NCI-H774 (cell line): Measurements from ENCODE around the gene CNTNAP2.

Source experiments
- DNase-seq: peaks from one replicate; lab custom pipeline; 2025; lab: John Stamatoyannopoulos, UW

Gene CNTNAP2

GRCh38 chr7:148204639-148205304, 2088.2 kb downstream of the CNTNAP2 start:
- peak; percentile 60 for DNase-seq

DNA sequence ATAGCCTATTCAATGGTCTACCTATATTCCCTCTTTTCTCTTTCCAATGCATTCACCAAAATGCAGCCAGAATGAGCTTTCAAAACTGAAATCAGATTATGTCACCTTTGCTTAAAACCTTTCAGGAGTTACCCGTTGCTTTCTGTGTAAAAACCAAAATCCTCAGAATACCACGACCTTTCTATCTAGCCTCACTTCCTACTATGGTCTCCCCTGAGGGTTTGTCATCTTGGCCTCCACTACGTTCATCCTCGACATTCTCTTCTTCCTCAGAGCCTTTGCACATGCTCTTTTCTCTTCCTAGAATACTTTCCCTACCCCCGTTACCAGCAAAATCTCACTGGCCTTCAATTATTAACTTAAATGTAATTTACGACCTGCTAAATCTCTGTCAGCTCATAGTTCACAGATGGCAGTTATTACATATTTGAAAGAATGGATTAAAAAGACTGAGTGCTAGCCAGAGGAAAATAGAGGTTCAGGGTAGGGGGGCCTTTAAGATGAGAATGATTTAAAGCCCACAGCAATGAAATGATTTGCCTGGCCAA, 2093.1 kb downstream of the CNTNAP2 start:
- no peak for DNase-seq

DNA sequence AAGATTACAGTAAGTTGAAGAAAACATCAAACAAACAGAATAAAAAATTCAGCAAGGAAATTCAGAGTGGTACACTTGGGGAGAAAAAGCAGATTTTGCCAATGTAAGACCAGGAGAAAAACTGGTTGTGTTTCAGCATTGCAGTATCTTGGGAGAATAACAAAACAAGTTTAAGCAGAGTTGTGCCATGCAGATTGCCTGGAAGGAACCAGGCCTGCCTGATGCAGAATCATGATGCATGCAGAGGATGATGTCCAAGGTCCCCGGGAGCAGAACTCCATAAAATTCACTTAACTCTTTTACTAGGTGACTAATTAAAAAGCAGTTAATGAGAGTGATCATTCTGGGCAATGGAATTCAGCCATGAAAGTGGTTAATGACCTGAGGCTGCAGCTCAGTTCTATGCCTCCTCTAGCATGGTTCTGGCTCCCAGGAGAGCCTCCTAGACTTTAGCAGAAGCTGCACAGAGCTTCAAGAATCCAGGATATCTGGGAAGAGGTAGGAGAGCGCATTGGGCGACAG, 2094.3 kb downstream of the CNTNAP2 start:
- DNase-seq: no peak

GRCh38 chr7:148211740-148212151, 2095.1 kb downstream of the CNTNAP2 start:
- DNase-seq: no peak

DNA sequence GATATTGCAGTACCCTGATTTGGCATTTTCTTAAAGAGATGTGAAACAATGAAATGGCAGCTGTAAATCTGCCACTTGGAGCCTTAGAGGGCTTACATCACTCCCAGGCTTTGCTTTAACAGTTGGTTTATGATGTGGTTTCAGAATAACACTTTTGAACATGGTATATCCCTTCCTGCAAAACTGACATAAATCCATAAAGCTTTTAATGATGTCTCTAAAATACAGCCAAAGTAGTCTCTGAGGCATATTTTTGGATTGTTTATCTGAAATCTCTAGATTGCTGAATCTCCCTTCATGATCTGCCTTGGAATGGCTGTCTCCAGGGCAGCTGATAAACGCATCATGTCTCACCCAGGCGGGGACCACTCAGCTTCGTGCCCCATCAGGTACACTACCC, 2096.1 kb downstream of the CNTNAP2 start:
- DNase-seq: no peak

GRCh38 chr7:148214101-148214500, 2097.5 kb downstream of the CNTNAP2 start:
- no peak for DNase-seq

DNA sequence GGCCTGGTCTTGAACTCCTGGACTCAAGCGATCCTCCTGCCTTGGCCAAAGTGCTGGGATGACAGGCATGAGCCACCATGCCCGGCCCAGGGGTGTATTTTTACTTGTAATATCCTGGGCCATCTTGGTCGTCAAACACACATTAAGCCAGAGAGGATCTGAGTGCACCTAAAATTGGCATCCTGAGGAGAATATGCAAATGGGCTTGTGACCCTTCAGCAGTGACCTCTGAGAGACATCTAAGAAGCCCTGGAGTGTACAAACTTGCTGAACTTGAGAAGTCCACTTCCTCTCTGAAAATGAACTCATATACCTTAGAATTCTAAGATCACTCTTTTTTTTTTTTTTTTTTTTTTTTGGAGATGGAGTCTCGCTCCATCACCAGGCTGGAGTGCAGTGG, 2102.0 kb downstream of the CNTNAP2 start:
- DNase-seq: no peak

- DNase-seq: no peak
Observed at GRCh38 chr7:148222721-148223120, 2106.1 kb downstream of the CNTNAP2 start.

GRCh38 chr7:148223160-148223559, 2106.6 kb downstream of the CNTNAP2 start:
- DNase-seq: no peak

DNA sequence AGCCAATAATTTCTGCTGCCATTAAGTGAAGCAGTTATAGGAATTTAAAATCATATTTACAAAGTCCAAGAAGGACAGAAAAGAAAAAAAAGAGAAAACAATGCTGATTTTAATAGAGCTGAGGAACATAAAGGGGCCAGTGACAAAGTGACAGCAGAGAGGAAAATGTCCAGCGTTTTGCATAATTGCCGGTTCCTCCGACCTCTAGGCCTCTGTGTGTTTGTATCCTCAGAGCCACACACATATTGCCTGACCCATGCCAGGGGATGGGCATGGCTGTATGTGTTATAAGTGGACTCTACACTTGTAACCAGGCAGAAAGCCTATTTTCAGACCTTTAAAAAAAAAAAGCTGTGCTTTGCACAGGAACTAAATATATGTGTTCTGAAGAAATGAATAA, 2107.1 kb downstream of the CNTNAP2 start:
- no peak for DNase-seq

- DNase-seq: no peak
Observed at GRCh38 chr7:148230296-148230695, 2113.7 kb downstream of the CNTNAP2 start.

DNA sequence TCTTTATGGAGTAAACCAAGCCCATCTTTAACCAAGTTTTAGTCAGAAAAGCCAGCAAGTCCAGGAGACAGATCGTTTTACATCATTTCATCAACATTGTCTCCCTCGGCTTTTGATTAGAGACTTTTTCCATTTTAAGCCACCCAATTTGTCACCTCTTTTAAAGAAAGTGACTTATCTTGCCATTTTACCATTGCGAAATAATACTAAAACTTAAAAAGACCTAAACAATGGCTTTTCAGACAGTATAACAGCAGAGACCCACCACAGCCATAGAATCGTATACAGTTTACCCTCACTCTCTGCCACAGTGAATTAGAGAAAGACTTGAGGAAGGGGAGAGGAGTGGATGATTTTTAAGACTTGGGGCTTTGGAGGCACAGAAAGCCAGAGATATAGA, 2114.3 kb downstream of the CNTNAP2 start:
- DNase-seq: no peak

DNA sequence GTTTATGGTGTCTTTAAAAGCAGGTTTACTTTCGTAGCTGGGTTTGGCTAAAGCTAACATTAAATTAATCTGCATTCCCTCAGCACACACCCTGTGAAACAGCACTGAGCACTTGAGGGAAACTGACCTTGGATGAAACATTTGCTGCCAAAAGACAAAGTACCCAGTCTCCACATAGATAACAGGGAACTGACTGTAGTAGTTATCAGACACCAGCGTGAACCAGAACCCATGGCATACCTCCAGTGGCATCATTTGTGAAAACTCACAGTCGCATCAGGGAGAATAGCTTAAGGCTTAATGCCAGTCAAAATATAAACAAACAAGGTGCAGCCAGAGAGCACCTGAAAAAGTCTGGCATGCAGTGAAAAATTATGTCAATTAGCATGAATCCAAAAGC, 2116.2 kb downstream of the CNTNAP2 start:
- DNase-seq: no peak

- DNase-seq: no peak
Observed at GRCh38 chr7:148234715-148235114, 2118.1 kb downstream of the CNTNAP2 start.

DNA sequence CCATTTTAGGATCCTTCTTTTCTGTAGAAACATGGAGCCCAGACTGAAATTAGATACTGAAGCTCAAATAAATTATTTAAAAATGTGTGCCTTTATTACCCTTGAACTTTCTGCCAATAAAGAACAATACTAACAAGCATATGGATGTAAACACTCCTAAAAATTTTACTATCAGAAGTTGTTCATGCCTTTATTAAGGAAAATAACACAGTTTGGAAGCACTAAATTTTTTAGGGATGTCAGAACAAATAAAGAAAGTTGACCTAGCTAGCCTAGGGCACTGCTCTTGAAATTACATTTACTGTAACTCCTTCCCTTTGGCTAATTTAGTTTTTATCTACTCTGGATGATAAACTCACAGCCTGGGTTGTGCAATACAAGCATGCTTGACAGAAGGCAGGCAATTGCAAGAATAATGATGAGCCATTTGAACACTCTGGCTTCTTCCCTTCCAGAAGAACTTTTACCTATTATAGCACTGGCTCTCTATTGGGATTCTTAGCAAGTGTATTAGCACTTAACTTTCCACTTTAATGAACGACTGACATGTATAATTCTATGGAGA, 2122.2 kb downstream of the CNTNAP2 start:
- no peak for DNase-seq

- no peak for DNase-seq
Observed at GRCh38 chr7:148241700-148242293, 2125.2 kb downstream of the CNTNAP2 start.

DNA sequence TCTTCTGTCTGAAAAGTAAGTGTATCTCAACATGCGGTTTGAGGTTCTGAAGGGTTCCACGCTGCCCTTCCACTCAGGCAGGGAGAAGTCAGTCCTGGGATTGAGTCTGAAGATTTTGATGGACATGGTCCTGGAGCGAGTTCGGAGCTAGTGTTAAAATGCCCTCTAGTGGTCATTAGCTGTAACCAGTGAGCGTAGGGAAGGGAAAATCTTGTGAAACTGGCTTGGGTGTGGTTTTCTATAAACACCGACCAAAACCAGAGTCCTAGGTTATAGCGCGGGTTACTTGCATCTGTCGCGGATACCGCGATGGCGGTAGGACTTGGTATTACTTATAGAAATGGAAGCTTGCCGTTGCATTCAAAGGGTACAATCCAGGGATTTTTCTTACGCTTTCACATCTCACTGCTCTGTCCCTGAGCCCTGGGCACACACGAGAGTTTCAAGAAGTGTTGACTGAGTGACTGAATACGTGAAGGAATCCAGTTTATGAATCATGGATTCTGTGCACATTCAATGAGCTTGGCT, 2125.8 kb downstream of the CNTNAP2 start:
- no peak for DNase-seq

DNA sequence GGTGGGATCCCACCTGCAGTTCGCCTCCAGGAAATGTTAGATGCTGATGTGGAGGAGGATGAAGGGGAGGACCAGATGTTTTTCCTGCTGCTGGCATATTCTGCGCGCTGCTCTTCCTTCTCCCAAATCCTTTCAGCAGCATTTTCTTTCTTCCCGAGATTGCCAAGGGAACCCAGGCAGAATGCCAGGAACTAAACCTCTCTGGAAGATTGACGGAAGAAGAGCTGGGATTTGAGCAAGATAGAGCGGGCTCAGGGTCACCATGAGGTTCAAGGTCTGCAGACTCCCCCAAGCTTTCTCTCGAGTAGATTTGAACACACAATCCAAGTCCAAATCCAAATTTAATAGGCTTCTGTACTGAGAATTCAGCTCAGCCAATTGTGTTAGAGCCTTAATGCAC, 2128.8 kb downstream of the CNTNAP2 start:
- no peak for DNase-seq

- no peak for DNase-seq
Observed at GRCh38 chr7:148253629-148254028, 2137.0 kb downstream of the CNTNAP2 start.

DNA sequence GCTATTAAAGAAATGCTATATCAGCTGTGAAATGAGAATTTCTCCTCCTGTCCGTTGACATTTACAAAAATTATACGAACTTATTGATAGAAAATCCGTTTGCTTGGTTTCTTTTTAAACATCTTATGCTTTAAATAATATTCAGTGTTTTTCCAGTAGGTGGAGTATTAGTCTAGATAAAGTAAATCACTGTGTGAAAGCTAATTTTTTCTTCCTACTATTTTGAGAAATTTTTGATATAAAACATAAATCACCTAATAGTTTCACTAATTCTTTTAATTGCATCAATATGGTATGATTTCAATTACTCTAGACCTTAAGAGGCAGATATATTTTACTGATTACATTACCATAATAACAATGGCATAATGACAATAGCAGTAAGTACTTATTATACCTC, 2138.7 kb downstream of the CNTNAP2 start:
- no peak for DNase-seq

DNA sequence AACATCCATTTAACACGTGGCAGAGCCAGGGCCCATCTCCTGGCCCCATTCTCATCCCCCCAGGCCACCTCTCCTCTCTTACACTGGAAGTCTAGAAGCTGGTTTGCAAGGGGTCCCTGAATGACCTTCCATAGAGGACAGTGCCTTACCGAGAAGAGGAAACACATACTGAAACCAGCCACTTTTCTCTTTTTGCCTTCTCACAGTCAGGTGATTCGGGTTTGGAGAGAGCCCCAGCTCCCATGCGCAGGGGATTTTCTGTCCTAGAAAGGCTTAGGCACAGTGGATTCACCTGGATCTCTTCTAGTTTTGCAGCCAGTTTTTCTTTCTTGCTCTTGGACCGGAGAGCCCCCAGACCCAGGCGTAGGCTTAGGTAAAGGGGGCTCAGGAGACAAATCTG, 2139.8 kb downstream of the CNTNAP2 start:
- no peak for DNase-seq

- DNase-seq: no peak
Observed at GRCh38 chr7:148260599-148260998, 2144.0 kb downstream of the CNTNAP2 start.

- DNase-seq: no peak
Observed at GRCh38 chr7:148261523-148261922, 2144.9 kb downstream of the CNTNAP2 start.
